HepG2 (cell line): Measurements from ENCODE around the gene UMPS. TPM values are rescaled to one million over a fixed set of nuclear protein-coding genes. Genes with fewer than 3 reads are reported as not detected.

Source experiments
- BCL6 ChIP-seq: IDR thresholded peaks from 2 replicates; pipeline ENCODE4 v1.6.1; 2016; ENCODE audit warnings: missing genetic modification reagents, missing compliant biosample characterization
- CEBPZ ChIP-seq: IDR thresholded peaks from 2 replicates; pipeline ENCODE4 v1.6.1; 2012; ENCODE audit warnings: low read length, improper control_type of control experiment
- CREBL2 ChIP-seq: sonication (generic); formaldehyde crosslinking; IDR thresholded peaks from 2 replicates; pipeline ENCODE4 v1.8.1; 2023; ENCODE audit warnings: missing genetic modification reagents, mild to moderate bottlenecking, borderline replicate concordance
- CSRNP2 ChIP-seq: sonication (generic); formaldehyde crosslinking; conservative IDR thresholded peaks from 2 replicates; pipeline ENCODE4 v1.8.0; 2022; ENCODE audit warnings: low read depth, missing genetic modification reagents
- RBM22 ChIP-seq: fragments of 200-400 bp; formaldehyde crosslinking; optimal IDR thresholded peaks from 2 replicates; pipeline ENCODE3; 2017; ENCODE audit warnings: mild to moderate bottlenecking, low read length, moderate library complexity
- TFE3 ChIP-seq: IDR thresholded peaks from 2 replicates; pipeline ENCODE4 v1.6.1; 2016
- ZBTB46 ChIP-seq: sonication (generic); formaldehyde crosslinking; IDR thresholded peaks from 2 replicates; pipeline ENCODE4 v1.4.0; 2020; ENCODE audit warnings: mild to moderate bottlenecking, missing genetic modification reagents, borderline replicate concordance
- ZHX1 ChIP-seq: sonication (generic); formaldehyde crosslinking; IDR thresholded peaks from 2 replicates; pipeline ENCODE4 v1.8.1; 2022; ENCODE audit warnings: low read depth, mild to moderate bottlenecking, missing genetic modification reagents
- ZNF3 ChIP-seq: IDR thresholded peaks from 2 replicates; pipeline ENCODE4 v1.7.0; 2017; ENCODE audit warnings: inconsistent platforms
- ZNF572 ChIP-seq: sonication (generic); formaldehyde crosslinking; IDR thresholded peaks from 2 replicates; pipeline ENCODE4 v1.5.1; 2020; ENCODE audit warnings: mild to moderate bottlenecking, missing genetic modification reagents
- polyA plus RNA-seq, 8 experiments: library from polyadenylated mRNA; depleted of rRNA in 3 of 8; stranded (reverse) in 7 of 8; unstranded in 1 of 8; fragments of >200 nt; fragmentation: Illumina TruSeq in 4 of 8; extraction: Trizol in 4 of 8; gene quantifications; 2 replicates each; pipeline versions ENCODE4 v1.2.1 to v1.2.3, GENCODE V29; 2011 to 2016; ENCODE audit warnings: low read depth in 4 of 8, missing spikeins in 1 of 8, mixed read lengths in 1 of 8; ENCODE audit not compliant: insufficient read depth in 1 of 8
- total RNA-seq, 5 experiments: library from RNA; depleted of rRNA; stranded (reverse); fragments of >200 nt; fragmentation: Illumina TruSeq; extraction: Trizol; gene quantifications; 2 replicates each; pipeline ENCODE4 v1.2.3, GENCODE V29; 2016; ENCODE audit warnings: low read depth in 1 of 5

UMPS gene
- total and polyA plus RNA-seq, 2 of the 13 experiments (the other 11 are each of a cell fraction or from before 2014, with no cell fraction given) = 52.7 to 74.2 TPM

GRCh38 chr3:124730129-124730940 lies at the start of gene UMPS (continued):
- no peak for TF ChIP-seq ZNF572 (CRISPR knock-in tag)
- no peak for TF ChIP-seq CREBL2 (CRISPR knock-in tag)
- no peak for TF ChIP-seq CSRNP2 (CRISPR knock-in tag)
- no peak for TF ChIP-seq ZNF3
- no peak for TF ChIP-seq BCL6 (CRISPR knock-in tag)
- TF ChIP-seq ZHX1 (CRISPR knock-in tag) = no peak
- no peak for TF ChIP-seq ZBTB46
- TF ChIP-seq CEBPZ = no peak
- peak; percentile 68; the same call in 1 of the 2 replicates for TF ChIP-seq TFE3 (CRISPR knock-in tag)
- no peak for TF ChIP-seq RBM22
